Activated CD8-positive, alpha-beta memory T cell treated with anti-CD3 and anti-CD28 coated beads for 36 hours (primary cell): ENCODE data around the gene RARA. TPM values are rescaled to one million over a fixed set of nuclear protein-coding genes. Genes with fewer than 3 reads are reported as not detected.

ENCODE experiments used
- CTCF ChIA-PET: fragments of 350-600 bp; sonication (Branson Sonifier 250); formaldehyde crosslinking; loops from one replicate; lab custom pipeline; 2021; ENCODE audit warnings: antibody characterized with exemption; lab: Charles Lee
- POLR2A ChIA-PET: fragments of 350-600 bp; sonication (Branson Sonifier 250); formaldehyde crosslinking; loops from one replicate; lab custom pipeline; 2021; ENCODE audit warnings: antibody characterized with exemption; lab: Charles Lee
- total RNA-seq, 2 experiments: library from RNA; stranded (reverse); gene quantifications; one replicate each; pipeline ENCODE4 v1.2.3, GENCODE V29; 2021

The RARA gene
- total RNA-seq, 2 experiments from 2014 or later, result 28.6 to 29.7 TPM

GRCh38 chr17:40345994-40346764, 37.2 kb downstream of the RARA start:
- POLR2A ChIA-PET, result interaction anchor here (0.5 kb wide), 1 partner anchor 58 kb away, joined by 5 read pairs; no protein-coding TSS in a partner anchor

DNA sequence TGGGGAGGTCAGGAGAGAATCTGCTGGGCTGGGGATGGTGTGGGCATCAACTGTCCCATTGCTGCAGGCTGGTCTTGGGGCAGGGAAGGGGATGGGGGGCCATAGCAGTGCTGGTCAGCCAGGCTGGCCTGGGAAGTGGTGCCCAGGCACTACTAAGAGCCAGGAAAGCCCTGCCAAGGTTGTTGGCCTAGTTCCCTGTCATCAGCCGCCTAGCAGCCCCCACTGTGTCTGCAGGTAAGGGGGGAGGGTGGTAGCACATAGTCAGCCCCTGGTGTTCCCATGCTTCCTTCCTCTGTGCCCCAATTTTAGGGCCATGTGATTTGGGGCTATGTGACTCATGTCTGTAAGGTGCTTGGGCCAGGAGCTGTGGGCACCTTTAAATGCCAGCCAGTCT, 37.8 kb downstream of the RARA start:
- CTCF ChIA-PET, result interaction anchor here (2.9 to 6.1 kb wide), 3 partner anchors 9 to 30 kb away, joined by 8 to 41 read pairs (median 15); no protein-coding TSS in a partner anchor
- POLR2A ChIA-PET, result no interaction called here

More at GRCh38 chr17:40345994-40346764, 37.2 kb downstream of the RARA start:
- CTCF ChIA-PET, result interaction anchor here (0.6 to 6.1 kb wide), 6 partner anchors 9 to 56 kb away, joined by 3 to 41 read pairs (median 6); no protein-coding TSS in a partner anchor

GRCh38 chr17:40347319-40348135, 38.5 kb downstream of the RARA start:
- CTCF ChIA-PET, result interaction anchor here (2.9 to 3.7 kb wide), 2 partner anchors 11 to 30 kb away, joined by 8 to 15 read pairs; no protein-coding TSS in a partner anchor
- POLR2A ChIA-PET, result no interaction called here

GRCh38 chr17:40348136-40348504, 39.1 kb downstream of the RARA start:
- ChIA-PET CTCF (interaction anchor here (3.7 kb wide), 1 partner anchor 10 kb away, joined by 15 read pairs; no protein-coding TSS in a partner anchor), POLR2A (no interaction called here)

GRCh38 chr17:40348562-40349476, 39.8 kb downstream of the RARA start:
- ChIA-PET POLR2A (no interaction called here), CTCF (interaction anchor here (0.6 to 3.7 kb wide), 3 partner anchors 9 to 347 kb away, joined by 3 to 15 read pairs (median 3); no protein-coding TSS in a partner anchor)

- ChIA-PET POLR2A (no interaction called here), CTCF (interaction anchor here (0.6 to 3.7 kb wide), 3 partner anchors 9 to 347 kb away, joined by 3 to 15 read pairs (median 3); no protein-coding TSS in a partner anchor)
Measured at GRCh38 chr17:40349477-40349894, 40.5 kb downstream of the RARA start.

DNA sequence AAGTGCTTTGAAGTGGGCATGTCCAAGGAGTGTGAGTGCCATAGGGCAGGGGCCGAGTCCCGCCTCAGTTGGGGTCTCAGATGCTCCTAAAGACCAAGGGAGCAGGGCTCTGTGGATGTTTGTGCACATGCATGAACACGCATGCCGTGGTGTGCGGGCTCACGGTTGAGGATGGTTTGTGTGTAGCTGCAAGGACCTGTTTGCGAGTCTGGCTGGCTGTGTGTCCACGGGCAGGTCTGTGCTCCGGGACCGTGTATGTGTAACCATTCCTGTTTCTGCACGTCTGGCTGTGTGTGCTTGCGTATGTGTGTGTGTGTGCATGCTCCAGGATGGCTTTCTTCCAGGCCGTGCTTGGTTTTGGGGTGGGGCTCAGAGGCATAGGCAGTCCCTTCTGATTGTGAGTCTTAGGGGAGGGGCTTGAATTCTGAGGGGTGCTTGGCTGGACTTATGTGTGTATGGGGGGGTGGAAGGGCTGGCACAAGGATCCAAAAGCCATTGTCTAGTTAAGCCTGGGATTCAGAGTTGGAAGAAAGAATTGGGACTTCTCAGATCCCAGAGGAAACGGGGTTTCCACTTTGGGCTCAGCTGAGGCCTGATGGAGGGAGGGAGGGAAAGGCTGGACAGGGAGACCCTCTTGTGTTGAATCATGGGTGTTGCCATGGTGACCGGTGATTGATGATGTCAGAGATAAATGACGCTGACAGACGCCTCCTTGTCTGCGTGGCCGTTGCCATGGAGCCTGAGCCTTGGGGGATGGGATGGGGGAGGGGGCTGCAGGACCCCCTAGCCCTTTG, 41.1 kb downstream of the RARA start:
- ChIA-PET CTCF (interaction anchor here (0.7 to 3.7 kb wide), 2 partner anchors 8 to 11 kb away, joined by 3 to 15 read pairs; no protein-coding TSS in a partner anchor), POLR2A (no interaction called here)

- ChIA-PET POLR2A (no interaction called here), CTCF (interaction anchor here (0.7 to 5.4 kb wide), 3 partner anchors 10 to 47 kb away, joined by 3 to 68 read pairs (median 3); no protein-coding TSS in a partner anchor)
Measured at GRCh38 chr17:40350689-40351358, 41.8 kb downstream of the RARA start.

- ChIA-PET CTCF (interaction anchor here (0.7 to 5.4 kb wide), 5 partner anchors 11 to 181 kb away, joined by 3 to 68 read pairs (median 3); no protein-coding TSS in a partner anchor), POLR2A (no interaction called here)
Measured at GRCh38 chr17:40351359-40352236, 42.6 kb downstream of the RARA start.

DNA sequence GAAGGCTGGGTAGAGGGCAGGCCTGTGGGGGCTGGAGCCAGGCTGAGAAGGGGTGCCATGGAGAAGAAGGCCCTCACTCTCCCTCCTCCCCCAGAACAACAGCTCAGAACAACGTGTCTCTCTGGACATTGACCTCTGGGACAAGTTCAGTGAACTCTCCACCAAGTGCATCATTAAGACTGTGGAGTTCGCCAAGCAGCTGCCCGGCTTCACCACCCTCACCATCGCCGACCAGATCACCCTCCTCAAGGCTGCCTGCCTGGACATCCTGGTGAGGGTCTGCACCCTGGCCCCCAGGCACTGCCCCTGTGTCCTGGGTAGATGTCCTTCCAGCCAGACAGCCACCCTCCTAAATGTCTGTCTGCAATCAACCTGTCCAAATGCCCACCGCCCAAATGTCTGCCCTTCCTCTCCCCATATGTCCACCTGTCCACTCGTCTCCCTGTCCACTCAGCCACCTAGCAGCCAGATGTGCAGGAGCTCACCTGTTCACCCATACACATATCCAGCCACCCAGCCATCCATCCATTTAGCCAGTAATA, 43.3 kb downstream of the RARA start:
- POLR2A ChIA-PET, result no interaction called here
- CTCF ChIA-PET, result interaction anchor here (1.4 to 6.0 kb wide), 5 partner anchors 9 to 181 kb away, joined by 3 to 68 read pairs (median 3); no protein-coding TSS in a partner anchor

- ChIA-PET CTCF (interaction anchor here (1.7 to 6.0 kb wide), 5 partner anchors 9 to 180 kb away, joined by 3 to 68 read pairs (median 12); no protein-coding TSS in a partner anchor), POLR2A (no interaction called here)
Measured at GRCh38 chr17:40352779-40353394, 43.9 kb downstream of the RARA start.

DNA sequence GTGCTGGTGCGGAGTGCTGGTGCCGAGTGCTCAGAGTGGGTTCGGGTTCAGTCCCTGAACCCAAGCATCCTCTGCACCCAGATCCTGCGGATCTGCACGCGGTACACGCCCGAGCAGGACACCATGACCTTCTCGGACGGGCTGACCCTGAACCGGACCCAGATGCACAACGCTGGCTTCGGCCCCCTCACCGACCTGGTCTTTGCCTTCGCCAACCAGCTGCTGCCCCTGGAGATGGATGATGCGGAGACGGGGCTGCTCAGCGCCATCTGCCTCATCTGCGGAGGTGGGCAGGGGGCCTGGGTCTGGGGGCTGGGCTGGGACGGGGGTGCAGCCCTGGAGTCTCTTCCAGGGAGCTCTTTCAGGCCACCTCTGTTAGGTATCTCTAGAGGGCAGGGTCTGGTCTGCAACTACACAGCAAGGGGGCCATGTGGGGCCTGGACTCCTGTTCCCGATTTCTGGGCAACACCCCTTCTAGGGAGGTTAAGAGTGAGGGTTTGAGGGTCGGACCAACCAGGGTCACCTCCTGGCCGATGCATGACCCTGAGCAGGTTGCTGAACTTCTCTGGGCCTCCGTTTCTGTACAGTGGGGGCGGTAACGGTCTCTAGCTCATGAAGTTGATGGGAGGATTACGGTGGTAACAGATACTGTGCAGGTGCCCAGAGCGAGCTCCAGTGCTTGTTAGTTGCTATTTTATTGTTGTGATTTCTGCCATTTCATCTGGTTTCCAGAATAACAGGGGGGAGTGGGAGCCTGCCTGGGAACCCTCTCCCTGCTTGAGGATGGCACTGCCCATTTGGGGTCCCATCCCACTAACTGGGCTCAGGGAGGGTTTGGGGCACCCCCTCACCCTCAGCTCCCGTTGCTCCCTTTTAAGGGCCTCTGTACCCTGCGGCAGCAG, 45.5 kb downstream of the RARA start:
- CTCF ChIA-PET, result interaction anchor here (0.5 to 6.0 kb wide), 39 partner anchors 8 to 239 kb away, joined by 3 to 68 read pairs (median 3); partner anchors contain the start of genes RARA, TOP2A and WIPF2
- POLR2A ChIA-PET, result no interaction called here

GRCh38 chr17:40355123-40355803, 46.3 kb downstream of the RARA start:
- POLR2A ChIA-PET, result no interaction called here

More at GRCh38 chr17:40355123-40355803, 46.3 kb downstream of the RARA start:
- CTCF ChIA-PET, result interaction anchor here (0.5 to 6.0 kb wide), 34 partner anchors 10 to 238 kb away, joined by 3 to 68 read pairs (median 4); partner anchors contain the start of genes RARA, TOP2A and WIPF2
